ENCODE measurements around the gene KIF1A.

KIF1A gene

GRCh38 chr2:240821429-240821778 is 1.4 kb upstream of the KIF1A start:
- DNase-seq, result no peak

GRCh38 chr2:240820607-240821428 is 799 bp upstream of the KIF1A start:
- peak in 31 of 51 donors; percentile 33 to 81 (median 65) for DNase-seq

GRCh38 chr2:240819126-240819857 is 727 bp downstream of the KIF1A start:
- DNase-seq, result peak in 10 of 51 donors; percentile 42 to 77 (median 61)

- peak in 31 of 51 donors; percentile 25 to 78 (median 56) for DNase-seq
Measured at GRCh38 chr2:240818293-240819125, 1.5 kb downstream of the KIF1A start.

- DNase-seq, result no peak
Measured at GRCh38 chr2:240817496-240818292, 2.3 kb downstream of the KIF1A start.

GRCh38 chr2:240816584-240817495 is 3.2 kb downstream of the KIF1A start:
- DNase-seq, result no peak

- no peak for DNase-seq
Measured at GRCh38 chr2:240815761-240816583, 4.0 kb downstream of the KIF1A start.

GRCh38 chr2:240814946-240815760 is 4.9 kb downstream of the KIF1A start:
- DNase-seq, result no peak

- DNase-seq, result no peak
Measured at GRCh38 chr2:240814280-240814679, 5.7 kb downstream of the KIF1A start.

- DNase-seq, result no peak
Measured at GRCh38 chr2:240813231-240813921, 6.6 kb downstream of the KIF1A start.

GRCh38 chr2:240812721-240813120 is 7.3 kb downstream of the KIF1A start:
- DNase-seq, result no peak

GRCh38 chr2:240812301-240812680 is 7.7 kb downstream of the KIF1A start:
- DNase-seq, result no peak

GRCh38 chr2:240811346-240812300 is 8.4 kb downstream of the KIF1A start:
- no peak for DNase-seq

GRCh38 chr2:240810621-240811020 is 9.4 kb downstream of the KIF1A start:
- no peak for DNase-seq

- no peak for DNase-seq
Measured at GRCh38 chr2:240810199-240810598, 9.8 kb downstream of the KIF1A start.

GRCh38 chr2:240809276-240809675 is 10.7 kb downstream of the KIF1A start:
- DNase-seq, result no peak

All from hypothalamus (tissue), 51 donors.